Measurements from ENCODE around the gene RPTOR. TPM values are rescaled to one million over a fixed set of nuclear protein-coding genes. Genes with fewer than 3 reads are reported as not detected.

RPTOR gene
- total RNA-seq, 1 donor from 2014 or later = 21.8 TPM

DNA sequence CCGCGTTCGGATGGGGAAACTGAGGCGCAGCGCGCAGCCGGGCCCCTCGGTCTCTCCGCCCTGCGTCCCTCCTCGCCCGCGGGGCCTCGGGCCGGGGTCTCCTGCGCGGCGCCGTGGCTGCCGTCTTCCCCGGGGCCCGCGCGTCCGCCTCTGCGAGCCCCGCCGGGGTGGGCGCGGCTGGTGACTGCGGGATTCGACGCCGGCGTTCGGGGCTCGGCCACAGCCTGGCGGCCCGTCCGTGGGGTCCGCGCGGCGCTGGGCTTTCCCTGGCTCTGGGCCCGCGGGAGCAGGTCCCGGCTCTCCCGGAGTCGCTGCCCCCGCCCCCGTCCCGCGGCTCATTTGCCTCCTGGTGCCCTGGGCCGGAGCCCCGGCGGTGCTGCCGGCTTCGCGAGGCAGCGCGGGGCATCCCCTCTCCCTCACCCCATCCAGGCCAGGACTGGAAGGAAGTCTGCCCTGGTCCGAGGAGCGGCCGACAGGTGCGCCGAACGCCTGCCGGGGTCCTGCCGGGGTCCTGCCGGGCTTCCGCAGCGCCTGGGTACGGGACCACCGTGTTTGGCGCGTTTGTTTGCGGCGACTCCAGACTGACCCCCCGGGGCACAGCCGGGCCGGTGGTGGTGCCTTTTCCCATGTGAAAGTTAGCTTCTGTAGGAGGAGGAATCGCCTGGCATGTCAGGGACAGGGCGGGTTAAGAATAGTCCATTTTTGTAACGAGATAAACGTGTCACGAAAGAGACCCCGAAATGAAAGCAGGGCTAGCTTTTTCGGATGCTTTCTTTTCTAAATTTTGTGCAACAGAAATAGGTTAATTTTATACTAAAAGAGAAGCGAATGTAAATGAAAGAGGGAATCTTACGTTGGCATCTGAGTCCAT, 447.7 kb downstream of the RPTOR start:
- H3K36me3 ChIP-seq = peaks cover 25% of the 10 kb centered on the region
- H3K9me3 ChIP-seq (replicated peaks) = no peaks in the 10 kb centered on the region
- intact Hi-C loops (cut with micrococcal nuclease) = no loop called here
- peak overlapping the region; percentile 76 for H3K27ac ChIP-seq (replicated peaks)
- H3K4me3 ChIP-seq = peak overlapping the region; percentile 85
- peaks cover 48% of the 10 kb centered on the region for H3K4me1 ChIP-seq
- no peak for DNase-seq
- peaks cover 8% of the 10 kb centered on the region for H3K27me3 ChIP-seq (ENCODE audit: low read depth)
- TF ChIP-seq CTCF (IDR thresholded peaks at IDR 0.05; ENCODE audit: borderline replicate concordance) = no peak

GRCh38 chr17:80992948-80993624, 448.4 kb downstream of the RPTOR start:
- H3K4me1 ChIP-seq = peaks cover 42% of the 10 kb centered on the region
- H3K4me3 ChIP-seq = peak overlapping the region; percentile 85
- intact Hi-C loops (cut with micrococcal nuclease) = no loop called here

GRCh38 chr17:80995131-80995530, 450.5 kb downstream of the RPTOR start:
- intact Hi-C loops (cut with micrococcal nuclease) = no loop called here
- H3K27ac ChIP-seq (replicated peaks) = no peak overlapping the region
- no peaks in the 10 kb centered on the region for H3K9me3 ChIP-seq (replicated peaks)
- no peak for TF ChIP-seq CTCF (IDR thresholded peaks at IDR 0.05; ENCODE audit: borderline replicate concordance)
- H3K4me3 ChIP-seq = no peak overlapping the region
- DNase-seq = no peak
- H3K4me1 ChIP-seq = peaks cover 36% of the 10 kb centered on the region
- H3K27me3 ChIP-seq (ENCODE audit: low read depth) = no peaks in the 10 kb centered on the region
- peaks cover 53% of the 10 kb centered on the region for H3K36me3 ChIP-seq

More at GRCh38 chr17:80992948-80993624, 448.4 kb downstream of the RPTOR start:
- no peak overlapping the region for H3K27ac ChIP-seq (replicated peaks)
- no peak for DNase-seq
- no peaks in the 10 kb centered on the region for H3K9me3 ChIP-seq (replicated peaks)
- peaks cover 1% of the 10 kb centered on the region for H3K27me3 ChIP-seq (ENCODE audit: low read depth)
- TF ChIP-seq CTCF (IDR thresholded peaks at IDR 0.05; ENCODE audit: borderline replicate concordance) = no peak
- H3K36me3 ChIP-seq = peaks cover 33% of the 10 kb centered on the region

- Histone ChIP-seq H3K4me3 (no peak overlapping the region), H3K27ac (replicated peaks) (no peak overlapping the region), H3K36me3 (peaks cover 54% of the 10 kb centered on the region), H3K4me1 (peaks cover 44% of the 10 kb centered on the region), H3K27me3 (ENCODE audit: low read depth) (no peaks in the 10 kb centered on the region), H3K9me3 (replicated peaks) (no peaks in the 10 kb centered on the region)
- no peak for TF ChIP-seq CTCF (IDR thresholded peaks at IDR 0.05; ENCODE audit: borderline replicate concordance)
- intact Hi-C loops (cut with micrococcal nuclease) = no loop called here
- DNase-seq = no peak
Observed at GRCh38 chr17:80996422-80997305, 452.0 kb downstream of the RPTOR start.
